ENCODE measurements around the gene ABRAXAS1. TPM values are rescaled to one million over a fixed set of nuclear protein-coding genes. Genes with fewer than 3 reads are reported as not detected.
"Not testable (repeated sequence)": the region's sequence is repeated elsewhere in the genome, so short reads cannot be mapped to it uniquely, and the experiment has no call there.

Gene ABRAXAS1
- total and polyA plus RNA-seq, 2 of the 13 experiments (the other 11 are each of a cell fraction or from before 2014, with no cell fraction given): 14.1 to 14.7 TPM

DNA sequence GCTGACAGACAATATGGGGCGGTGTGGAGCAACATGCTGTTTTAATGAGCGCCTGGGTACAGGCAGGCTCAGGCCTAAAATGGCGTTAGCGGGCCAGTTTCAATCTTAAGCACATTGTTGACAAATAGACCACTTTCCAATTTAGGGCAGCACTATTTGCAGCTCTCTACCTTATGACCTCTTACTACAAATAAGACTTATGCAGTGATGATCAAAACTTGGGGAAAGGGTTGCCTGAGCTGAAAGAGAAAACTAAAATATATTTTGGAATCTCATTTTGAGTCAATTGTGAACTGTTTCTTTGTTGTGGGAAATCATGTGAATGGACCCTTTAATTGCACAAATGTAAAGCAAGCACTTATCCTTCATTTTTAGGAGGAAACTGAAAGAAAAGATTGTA lies 25.5 kb upstream of the ABRAXAS1 start (continued):
- TF ChIP-seq HIVEP1 (CRISPR knock-in tag; IDR thresholded peaks at IDR 0.05): no peak
- TF ChIP-seq, protein P1, sequence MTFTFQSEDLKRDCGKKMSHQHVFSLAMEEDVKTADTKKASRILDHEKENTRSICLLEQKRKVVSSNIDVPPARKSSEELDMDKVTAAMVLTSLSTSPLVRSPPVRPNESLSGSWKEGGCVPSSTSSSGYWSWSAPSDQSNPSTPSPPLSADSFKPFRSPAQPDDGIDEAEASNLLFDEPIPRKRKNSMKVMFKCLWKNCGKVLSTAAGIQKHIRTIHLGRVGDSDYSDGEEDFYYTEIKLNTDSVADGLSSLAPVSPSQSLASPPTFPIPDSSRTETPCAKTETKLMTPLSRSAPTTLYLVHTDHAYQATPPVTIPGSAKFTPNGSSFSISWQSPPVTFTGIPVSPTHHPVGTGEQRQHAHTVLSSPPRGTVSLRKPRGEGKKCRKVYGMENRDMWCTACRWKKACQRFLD (CRISPR knock-in tag; IDR thresholded peaks at IDR 0.05; ENCODE audit: borderline replicate concordance): no peak

- H3K9ac ChIP-seq (ENCODE audit: insufficient read depth, low read depth, low read length); H2AFZ ChIP-seq (ENCODE audit: low read length); FAIRE-seq; H3K4me1 ChIP-seq (ENCODE audit: insufficient read depth, low read length); in situ Hi-C loops (cut with HindIII; ENCODE audit: extremely low pct_ligation_motif_present, low pct_unique_long_range_greater_than_20kb); H4K20me1 ChIP-seq (ENCODE audit: insufficient read depth, low read length); H3K36me3 ChIP-seq (replicated peaks in 1 of 2; ENCODE audit: control insufficient read depth in 1 of 2, insufficient read depth in 2 of 2, low read length in 2 of 2); H3K27me3 ChIP-seq (ENCODE audit: control insufficient read depth in 1 of 2, insufficient read depth in 2 of 2, low read length in 2 of 2); H3K27ac ChIP-seq (ENCODE audit: extremely low read length, insufficient read depth, low read length); H3K4me3 ChIP-seq (replicated peaks in 1 of 3; ENCODE audit: insufficient read depth in 1 of 3, low read depth in 2 of 3, low read length in 3 of 3); H3K79me2 ChIP-seq (ENCODE audit: insufficient read depth, low read length); POLR2A ChIA-PET; BruUV-seq (replicated peaks); H3K9me3 ChIP-seq (ENCODE audit: low read length); H3K4me2 ChIP-seq (ENCODE audit: low read depth, low read length): not testable (repeated sequence)
- CTCF ChIA-PET (ENCODE audit: low intra/inter-chr PET ratio, low total read pairs): interaction anchor here (0.6 to 5.8 kb wide), 3 partner anchors 73 to 135 kb away, joined by 3 to 51 read pairs (median 6); no protein-coding TSS in a partner anchor
- DNase-seq (ENCODE audit: low spot score) (peak; percentile 44), ATAC-seq (peak; percentile 68)
- intact Hi-C loops (cut with micrococcal nuclease; ENCODE audit: unreplicated experiment): loop anchor here (1.0 kb wide), 2 partner anchors 73 to 131 kb away; no protein-coding TSS in a partner anchor
- peak; percentile 62 for TF ChIP-seq SMC3 (IDR thresholded peaks at IDR 0.05; ENCODE audit: low read length)
- TF ChIP-seq ZMYM4 (CRISPR knock-in tag; IDR thresholded peaks at IDR 0.05): 0 out of 2 replicates have a peak, but pooled peaks have one; percentile 23
- TF ChIP-seq ELF3 (CRISPR knock-in tag; IDR thresholded peaks at IDR 0.05): 0 out of 2 replicates have a peak, but pooled peaks have one; percentile 16
- 0 out of 2 replicates have a peak, but pooled peaks have one; percentile 15 for TF ChIP-seq JUNB (CRISPR knock-in tag; IDR thresholded peaks at IDR 0.05; ENCODE audit: borderline replicate concordance)
- TF ChIP-seq, protein P2, sequence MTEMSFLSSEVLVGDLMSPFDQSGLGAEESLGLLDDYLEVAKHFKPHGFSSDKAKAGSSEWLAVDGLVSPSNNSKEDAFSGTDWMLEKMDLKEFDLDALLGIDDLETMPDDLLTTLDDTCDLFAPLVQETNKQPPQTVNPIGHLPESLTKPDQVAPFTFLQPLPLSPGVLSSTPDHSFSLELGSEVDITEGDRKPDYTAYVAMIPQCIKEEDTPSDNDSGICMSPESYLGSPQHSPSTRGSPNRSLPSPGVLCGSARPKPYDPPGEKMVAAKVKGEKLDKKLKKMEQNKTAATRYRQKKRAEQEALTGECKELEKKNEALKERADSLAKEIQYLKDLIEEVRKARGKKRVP (CRISPR knock-in tag; IDR thresholded peaks at IDR 0.05): 0 out of 4 replicates have a peak, but pooled peaks of 1 of the 2 experiments have one; percentile 22
- TF ChIP-seq RAD21 (CRISPR knock-in tag; IDR thresholded peaks at IDR 0.05): peak; percentile 79
- peak; percentile 74 for TF ChIP-seq YY1 (IDR thresholded peaks at IDR 0.05; ENCODE audit: insufficient read depth, insufficient replicate concordance, low read depth, low read length)
- peak; percentile 83 for TF ChIP-seq STAG1 (CRISPR knock-in tag; IDR thresholded peaks at IDR 0.05)
- TF ChIP-seq CTCF (CRISPR knock-in tag; IDR thresholded peaks at IDR 0.05): peak; percentile 85
- peak; percentile 87 for TF ChIP-seq ZNF644 (CRISPR knock-in tag; IDR thresholded peaks at IDR 0.05; ENCODE audit: low read depth)
- WGBS (ENCODE audit: low lambda C conversion rate): 49% methylated on average over 3 of the region's 3 CpGs
Observed at GRCh38 chr4:83509156-83509585, 24.3 kb upstream of the ABRAXAS1 start.

Data from HepG2 (cell line).